GM23248 (cell line): ENCODE data around the gene DMWD.

Experiments used
- EZH2 ChIP-seq: fragments of 200-600 bp; sonication (generic); IDR thresholded peaks from 2 replicates; pipeline ENCODE4 v1.6.1; 2018; ENCODE audit warnings: antibody characterized with exemption, mild to moderate bottlenecking; ENCODE audit not compliant: insufficient read depth, poor library complexity, severe bottlenecking
- EZH2phosphoT487 ChIP-seq: fragments of 200-600 bp; sonication (generic); IDR thresholded peaks from 2 replicates; pipeline ENCODE4 v1.6.1; 2018; ENCODE audit warnings: antibody characterized with exemption, moderate library complexity, mild to moderate bottlenecking, low read depth; ENCODE audit not compliant: insufficient read depth

GRCh38 chr19:45817725-45818301 lies 25.2 kb upstream of the DMWD start:
- TF ChIP-seq EZH2 (no peak), EZH2phosphoT487 (no peak)
